GM06990 (cell line): Measurements from ENCODE around the gene SMTNL1.

Source experiments
- DNase-seq: peaks from one replicate; pipeline ENCODE4 v3.0.0-alpha.2; 2011; ENCODE audit not compliant: insufficient read length; ENCODE audit errors: extremely low read depth
- H3K27me3 ChIP-seq: replicated peaks from 2 replicates; pipeline ENCODE4 v1.6.0; 2011; ENCODE audit warnings: low read length; ENCODE audit not compliant: control insufficient read depth, insufficient read depth
- H3K36me3 ChIP-seq: 2 replicates; pipeline ENCODE4 v1.5.1; 2011; ENCODE audit warnings: low read length; ENCODE audit not compliant: control insufficient read depth, insufficient read depth
- H3K4me3 ChIP-seq: replicated peaks from 2 replicates; pipeline ENCODE4 v1.5.1; 2011; ENCODE audit warnings: low read depth, mild to moderate bottlenecking, control low read depth, low read length
- TF ChIP-seq, protein P1 (sequence below): IDR thresholded peaks from 2 replicates; pipeline ENCODE4 v1.5.1; 2011; ENCODE audit warnings: low read length, control low read depth, mild to moderate bottlenecking, inconsistent platforms; ENCODE audit not compliant: insufficient read depth, poor library complexity, severe bottlenecking

The SMTNL1 gene

DNA sequence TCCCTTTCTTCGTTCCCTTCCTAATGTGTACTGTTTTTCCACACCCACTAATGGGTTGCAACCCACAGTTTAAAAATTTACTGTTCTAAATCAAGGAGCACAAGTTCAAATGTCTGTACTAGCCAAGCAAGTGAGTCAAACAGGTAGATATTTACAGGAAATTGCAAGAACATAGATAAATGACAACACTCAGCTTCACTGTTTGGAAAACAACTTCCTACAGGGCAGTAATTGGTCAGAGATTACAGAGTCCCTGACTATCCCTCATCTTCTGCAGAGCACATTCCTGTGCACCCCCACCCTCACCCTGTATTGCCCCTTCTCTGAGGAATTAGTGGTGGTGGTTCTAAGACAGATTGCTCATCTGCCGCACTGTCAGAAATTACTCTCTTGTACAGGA, 62.0 kb downstream of the SMTNL1 start:
- TF ChIP-seq, protein P1, sequence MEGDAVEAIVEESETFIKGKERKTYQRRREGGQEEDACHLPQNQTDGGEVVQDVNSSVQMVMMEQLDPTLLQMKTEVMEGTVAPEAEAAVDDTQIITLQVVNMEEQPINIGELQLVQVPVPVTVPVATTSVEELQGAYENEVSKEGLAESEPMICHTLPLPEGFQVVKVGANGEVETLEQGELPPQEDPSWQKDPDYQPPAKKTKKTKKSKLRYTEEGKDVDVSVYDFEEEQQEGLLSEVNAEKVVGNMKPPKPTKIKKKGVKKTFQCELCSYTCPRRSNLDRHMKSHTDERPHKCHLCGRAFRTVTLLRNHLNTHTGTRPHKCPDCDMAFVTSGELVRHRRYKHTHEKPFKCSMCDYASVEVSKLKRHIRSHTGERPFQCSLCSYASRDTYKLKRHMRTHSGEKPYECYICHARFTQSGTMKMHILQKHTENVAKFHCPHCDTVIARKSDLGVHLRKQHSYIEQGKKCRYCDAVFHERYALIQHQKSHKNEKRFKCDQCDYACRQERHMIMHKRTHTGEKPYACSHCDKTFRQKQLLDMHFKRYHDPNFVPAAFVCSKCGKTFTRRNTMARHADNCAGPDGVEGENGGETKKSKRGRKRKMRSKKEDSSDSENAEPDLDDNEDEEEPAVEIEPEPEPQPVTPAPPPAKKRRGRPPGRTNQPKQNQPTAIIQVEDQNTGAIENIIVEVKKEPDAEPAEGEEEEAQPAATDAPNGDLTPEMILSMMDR = no peak
- H3K4me3 ChIP-seq = no peak overlapping the region
- H3K27me3 ChIP-seq = no peaks in the 10 kb centered on the region

More for the DNA sequence above, 62.0 kb downstream of the SMTNL1 start:
- H3K36me3 ChIP-seq = no peaks in the 10 kb centered on the region
- no peak for DNase-seq
